Colonic mucosa (tissue), 4 donors: ENCODE measurements around the gene BST1. TPM values are rescaled to one million over a fixed set of nuclear protein-coding genes. Genes with fewer than 3 reads are reported as not detected.

Experiments used
- DNase-seq: peaks from one replicate; pipeline ENCODE4 v3.0.0-alpha.2; 2020
- H3K27ac ChIP-seq: fragments of 200-600 bp; one replicate; pipeline ENCODE4 v1.8.0; 2021
- H3K27me3 ChIP-seq: fragments of 200-600 bp; one replicate; pipeline ENCODE4 v1.8.0; 2021
- H3K36me3 ChIP-seq: fragments of 200-600 bp; one replicate; pipeline ENCODE4 v1.8.0; 2021
- H3K4me1 ChIP-seq: fragments of 200-600 bp; one replicate; pipeline ENCODE4 v1.8.0; 2021; ENCODE audit warnings: mild to moderate bottlenecking
- H3K4me3 ChIP-seq: fragments of 200-600 bp; one replicate; pipeline ENCODE4 v1.8.0; 2021
- H3K9ac ChIP-seq, 2 donors: one replicate each; pipeline ENCODE4 v1.7.0; 2013; ENCODE audit warnings: control low read depth in 2 of 2, low read depth in 2 of 2, low read length in 2 of 2
- H3K9me3 ChIP-seq: fragments of 200-600 bp; one replicate; pipeline ENCODE4 v1.8.0; 2021
- CTCF ChIP-seq: fragments of 200-600 bp; IDR thresholded peaks from one replicate; pipeline ENCODE4 v1.8.0; 2022; ENCODE audit warnings: antibody characterized with exemption, mild to moderate bottlenecking
- intact Hi-C: fragments of 100-400 bp; cut with DNase I; formaldehyde crosslinking; loops from one replicate; pipeline ENCODE4 v1.14.1; 2022
- total RNA-seq, 2 donors: library from RNA; stranded (reverse); fragmentation: NEBNext Ultra II Directional in 1 of 2; extraction: Animal tissue kit (Norgen Biotek cat#: 25700) in 1 of 2; gene quantifications; one replicate each; pipeline ENCODE4 v1.2.1, GENCODE V29; 2021
- donor health status: healthy.
- donor health status: DM: no; HTN: no; CAD: no.
- donor health status: DM: no; HTN: no; CAD: no.

Gene BST1
- total RNA-seq, 2 donors from 2014 or later, result 9.2 to 12.4 TPM

GRCh38 chr4:15676899-15677298 lies 26.0 kb upstream of the BST1 start:
- TF ChIP-seq CTCF, result no peak
- no peak overlapping the region for H3K9ac ChIP-seq
- no peak for DNase-seq
- intact Hi-C loops, result no loop called here
- no peak overlapping the region for H3K4me3 ChIP-seq
- H3K36me3 ChIP-seq, result no peaks in the 10 kb centered on the region
- no peaks in the 10 kb centered on the region for H3K9me3 ChIP-seq
- no peaks in the 10 kb centered on the region for H3K4me1 ChIP-seq
- no peaks in the 10 kb centered on the region for H3K27me3 ChIP-seq
- H3K27ac ChIP-seq, result no peak overlapping the region

- Histone ChIP-seq H3K9me3 (no peaks in the 10 kb centered on the region), H3K36me3 (no peaks in the 10 kb centered on the region), H3K27ac (no peak overlapping the region), H3K27me3 (no peaks in the 10 kb centered on the region), H3K4me1 (no peaks in the 10 kb centered on the region), H3K4me3 (no peak overlapping the region), H3K9ac (no peak overlapping the region)
- intact Hi-C loops, result no loop called here
- TF ChIP-seq CTCF, result no peak
- DNase-seq, result peak; percentile 68
These were observed 25.3 kb upstream of the BST1 start for GRCh38 chr4:15677507-15677988.

GRCh38 chr4:15681067-15681371 lies 21.8 kb upstream of the BST1 start:
- H3K4me3 ChIP-seq, result peak overlapping the region; percentile 65
- no peak for TF ChIP-seq CTCF
- H3K4me1 ChIP-seq, result peaks cover 5% of the 10 kb centered on the region
- H3K36me3 ChIP-seq, result no peaks in the 10 kb centered on the region
- no peak for DNase-seq
- intact Hi-C loops, result no loop called here
- H3K27ac ChIP-seq, result peak overlapping the region; percentile 95
- no peaks in the 10 kb centered on the region for H3K27me3 ChIP-seq
- peak overlapping the region; percentile 85 to 97 for H3K9ac ChIP-seq
- H3K9me3 ChIP-seq, result no peaks in the 10 kb centered on the region

- Histone ChIP-seq H3K27ac (peak within 1 kb of the TSS; percentile 95), H3K4me3 (peak within 1 kb of the TSS; percentile 65), H3K4me1 (peaks cover 5% of the 10 kb centered on the region), H3K9me3 (no peaks in the 10 kb centered on the region), H3K27me3 (no peaks in the 10 kb centered on the region), H3K36me3 (no peaks in the 10 kb centered on the region), H3K9ac (peak within 1 kb of the TSS; percentile 85 to 97)
- intact Hi-C loops, result no loop called here
- no peak for TF ChIP-seq CTCF
- peak; percentile 100 for DNase-seq
These were observed 21.3 kb upstream of the BST1 start, which contains the start of gene FAM200B for GRCh38 chr4:15681372-15682241. Gene FAM200B, plus strand, starts transcription at chr4:15681827. Its CDS starts 5,151 bp downstream, at chr4:15686978.

GRCh38 chr4:15682242-15683142 lies 20.4 kb upstream of the BST1 start:
- DNase-seq, result no peak
- Histone ChIP-seq H3K9me3 (no peaks in the 10 kb centered on the region), H3K27me3 (no peaks in the 10 kb centered on the region), H3K4me3 (peak overlapping the region; percentile 65), H3K4me1 (peaks cover 5% of the 10 kb centered on the region), H3K36me3 (no peaks in the 10 kb centered on the region), H3K9ac (peak overlapping the region; percentile 85 to 97), H3K27ac (peak overlapping the region; percentile 95)
- no peak for TF ChIP-seq CTCF
- intact Hi-C loops, result no loop called here
